Epithelial cell of proximal tubule (primary cell): ENCODE measurements around the gene ZNF280C. TPM values are rescaled to one million over a fixed set of nuclear protein-coding genes. Genes with fewer than 3 reads are reported as not detected.

Experiments
- DNase-seq: peaks from one replicate; pipeline ENCODE4 v3.0.0-alpha.2; 2011; ENCODE audit warnings: low read depth
- H3K4me3 ChIP-seq: 2 replicates; pipeline ENCODE4 v1.5.1; 2011; ENCODE audit warnings: low read depth, mild to moderate bottlenecking, low read length
- CTCF ChIP-seq: conservative IDR thresholded peaks from 2 replicates; pipeline ENCODE4 v1.5.1; 2012; ENCODE audit warnings: low read depth, mild to moderate bottlenecking, low read length
- total RNA-seq: library from RNA; depleted of rRNA; stranded (reverse); fragments of >200 nt; gene quantifications from 2 replicates; pipeline ENCODE4 v1.2.3, GENCODE V29; 2015

ZNF280C gene
- total RNA-seq, 1 donor from 2014 or later = 2.8 TPM

- DNase-seq = no peak
- no peak for TF ChIP-seq CTCF
Observed at GRCh38 chrX:130197464-130197863, 71.2 kb downstream of the ZNF280C start.

GRCh38 chrX:130196466-130196865, 72.2 kb downstream of the ZNF280C start:
- no peak overlapping the region for H3K4me3 ChIP-seq
- DNase-seq = no peak
- TF ChIP-seq CTCF = no peak

More at GRCh38 chrX:130197464-130197863, 71.2 kb downstream of the ZNF280C start:
- H3K4me3 ChIP-seq = no peak overlapping the region

- no peak for TF ChIP-seq CTCF
- no peak for DNase-seq
- H3K4me3 ChIP-seq = no peak overlapping the region
Observed at GRCh38 chrX:130190801-130191200, 77.9 kb downstream of the ZNF280C start.

GRCh38 chrX:130186651-130187050, 82.0 kb downstream of the ZNF280C start:
- DNase-seq = no peak
- no peak overlapping the region for H3K4me3 ChIP-seq
- TF ChIP-seq CTCF = no peak

- DNase-seq = no peak
- H3K4me3 ChIP-seq = no peak overlapping the region
- TF ChIP-seq CTCF = no peak
Observed at GRCh38 chrX:130184857-130185256, 83.8 kb downstream of the ZNF280C start.

- DNase-seq = no peak
Observed at GRCh38 chrX:130184168-130184567, 84.5 kb downstream of the ZNF280C start.

More at GRCh38 chrX:130184168-130184567, 84.5 kb downstream of the ZNF280C start:
- no peak for TF ChIP-seq CTCF
- H3K4me3 ChIP-seq = no peak overlapping the region
